ENCODE data around the gene MTMR1.

The MTMR1 gene

GRCh38 chrX:150692831-150693724, at the start of gene MTMR1:
Gene MTMR1 (plus strand): TSS chrX:150693396. CDS start chrX:150693531, 135 bp downstream.
- FAIRE-seq: no peak

GRCh38 chrX:150643958-150644357, 49.2 kb upstream of the MTMR1 start:
- FAIRE-seq: no peak

GRCh38 chrX:150644422-150644821, 48.8 kb upstream of the MTMR1 start:
- FAIRE-seq: no peak

GRCh38 chrX:150647331-150647730, 45.9 kb upstream of the MTMR1 start:
- FAIRE-seq: no peak

DNA sequence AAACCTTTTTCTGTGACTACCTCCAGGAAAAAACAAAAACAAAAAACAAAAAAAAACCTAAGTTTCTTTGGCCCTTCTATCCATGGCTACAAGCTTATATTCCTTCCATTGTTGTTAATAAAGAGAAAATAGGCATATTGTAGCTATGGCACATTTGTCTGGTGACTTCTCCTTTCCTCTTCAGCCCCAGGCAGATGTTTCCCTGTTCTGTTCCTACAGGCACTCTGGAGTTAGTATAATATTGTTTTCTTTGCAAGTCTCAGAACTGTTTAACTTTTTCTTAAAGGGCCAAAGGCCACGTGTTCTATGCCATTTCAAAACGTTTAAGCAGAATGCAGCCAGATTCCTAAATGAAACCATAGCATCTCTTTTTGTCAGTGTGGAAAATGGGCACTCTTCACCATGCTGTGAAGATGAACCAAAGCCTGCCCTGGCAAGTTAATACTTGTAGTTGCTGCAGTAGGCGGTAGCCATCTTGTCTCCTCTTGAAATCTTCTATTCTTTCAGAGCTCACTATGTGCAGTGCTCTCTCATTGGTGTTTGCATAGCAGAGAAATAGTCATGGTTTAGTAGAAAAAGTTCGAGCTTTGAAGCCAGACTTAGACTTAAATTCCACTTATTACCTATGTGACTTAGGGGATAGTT, 44.8 kb upstream of the MTMR1 start:
- FAIRE-seq: no peak

DNA sequence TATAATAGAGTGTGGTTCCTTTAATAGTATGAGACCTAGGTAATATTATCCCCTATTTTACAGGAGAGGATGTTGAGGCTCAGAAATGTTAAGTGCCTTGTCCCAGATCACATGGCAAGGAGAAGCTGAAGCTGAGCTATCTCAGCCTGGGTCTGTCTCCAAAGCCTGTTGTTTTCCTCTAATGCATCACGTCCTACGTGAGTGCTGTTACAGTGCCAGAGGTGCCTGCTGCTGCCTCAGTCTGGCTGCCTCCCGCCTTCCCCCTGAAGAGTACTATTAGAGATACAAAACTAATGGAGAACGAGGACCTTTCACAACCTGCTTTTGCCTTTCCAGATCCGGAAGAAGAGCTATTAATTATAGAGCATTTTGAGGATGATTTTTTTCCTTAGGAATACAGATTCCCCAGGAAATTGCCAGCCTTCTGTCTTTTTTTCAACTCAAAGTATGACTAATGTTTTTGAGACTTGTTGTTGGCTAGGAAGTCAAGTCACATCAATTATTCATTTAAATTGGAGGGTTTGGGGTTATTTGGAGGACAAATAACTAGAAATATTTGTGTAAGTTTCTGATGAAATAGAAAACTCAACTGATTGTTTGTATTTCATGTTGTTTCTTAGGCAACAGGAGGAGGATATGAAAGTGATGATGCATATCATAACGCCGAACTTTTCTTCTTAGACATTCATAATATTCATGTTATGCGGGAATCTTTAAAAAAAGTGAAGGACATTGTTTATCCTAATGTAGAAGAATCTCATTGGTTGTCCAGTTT, 43.9 kb upstream of the MTMR1 start:
- no peak for FAIRE-seq

DNA sequence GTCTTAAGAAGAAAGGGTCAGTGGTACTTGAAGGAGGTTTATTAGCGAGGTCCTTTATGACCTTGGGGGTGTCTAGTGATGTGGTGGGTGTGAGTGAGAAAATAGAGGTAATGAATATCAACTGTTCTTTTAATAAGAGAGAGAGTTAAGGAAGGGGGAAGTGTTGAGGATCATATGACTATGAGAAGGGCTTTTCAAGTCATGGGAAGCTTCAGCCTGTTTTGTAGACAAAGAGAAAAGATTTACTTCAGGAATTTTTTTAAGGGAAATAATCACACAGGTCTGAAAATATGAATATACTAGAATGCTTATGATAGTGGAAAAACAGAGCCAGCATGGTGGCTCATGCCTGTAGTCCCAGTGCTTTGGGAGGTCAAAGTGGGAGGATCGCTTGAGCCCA, 41.3 kb upstream of the MTMR1 start:
- no peak for FAIRE-seq

DNA sequence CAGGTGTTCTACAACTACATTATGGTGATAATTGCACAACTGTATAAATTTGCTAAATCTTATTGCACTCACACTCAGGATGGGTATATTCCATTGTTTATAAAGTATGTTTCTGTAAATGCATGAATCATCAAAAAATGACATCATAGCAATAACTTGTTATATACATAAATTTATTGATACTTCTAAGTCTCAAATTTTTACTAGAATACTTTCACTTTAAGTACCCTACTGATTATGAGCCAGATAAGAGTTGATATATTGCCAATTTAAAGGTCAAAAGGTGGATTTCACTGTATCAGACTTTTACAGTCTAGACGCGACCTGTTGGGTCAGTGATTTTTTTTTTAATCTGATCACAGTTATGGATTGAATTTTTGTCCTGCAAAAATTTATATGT, 37.4 kb upstream of the MTMR1 start:
- no peak for FAIRE-seq

DNA sequence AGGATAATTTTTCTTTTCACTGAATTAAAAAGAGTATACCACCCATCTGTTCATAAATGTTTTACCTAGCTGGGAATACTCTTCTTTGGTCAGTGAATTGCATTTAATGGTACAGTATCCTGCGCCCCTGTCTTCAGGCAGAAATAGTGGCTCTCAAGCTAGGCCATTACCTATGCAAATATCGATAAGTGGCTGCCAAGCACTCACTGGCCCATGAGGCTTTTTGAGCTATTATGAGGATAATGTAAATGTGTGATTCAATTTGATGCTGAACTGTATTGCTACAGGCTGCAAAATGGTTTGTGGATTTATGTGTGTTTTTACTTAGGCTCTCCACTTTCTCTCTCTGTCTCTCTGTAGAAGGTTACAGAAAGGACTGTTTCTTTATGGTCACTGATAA, 30.1 kb upstream of the MTMR1 start:
- no peak for FAIRE-seq

GRCh38 chrX:150664290-150664689, 28.9 kb upstream of the MTMR1 start:
- FAIRE-seq: no peak

GRCh38 chrX:150676221-150676620, 17.0 kb upstream of the MTMR1 start:
- no peak for FAIRE-seq

GRCh38 chrX:150680974-150681373, 12.2 kb upstream of the MTMR1 start:
- no peak for FAIRE-seq

GRCh38 chrX:150683112-150683511, 10.1 kb upstream of the MTMR1 start:
- FAIRE-seq: no peak

GRCh38 chrX:150683536-150684146, 9.6 kb upstream of the MTMR1 start:
- no peak for FAIRE-seq

DNA sequence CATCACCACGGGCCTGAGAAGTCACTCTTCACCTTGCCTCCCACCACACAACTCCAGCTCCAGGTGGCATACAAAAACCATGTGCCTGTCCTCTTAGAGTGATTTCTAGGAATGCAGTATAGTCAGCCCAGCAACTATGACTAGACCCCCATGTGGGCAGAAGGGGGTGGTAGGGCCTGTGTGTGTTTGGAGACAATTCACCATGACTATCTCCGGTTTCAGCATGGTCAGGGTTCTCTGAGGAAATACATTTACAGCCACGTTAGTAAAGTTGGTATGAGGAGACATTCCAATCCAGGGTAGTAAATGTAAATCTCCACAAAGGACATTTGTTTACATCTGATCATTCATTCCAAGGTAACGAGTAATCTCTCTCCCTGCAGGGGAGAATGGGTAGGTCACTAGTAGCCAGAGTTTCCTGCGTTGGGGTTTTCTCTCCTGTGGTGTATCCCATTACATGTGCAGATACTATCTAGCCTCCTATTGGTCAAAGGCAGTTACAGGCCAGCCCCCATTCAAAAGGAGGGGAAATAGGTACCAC, 4.2 kb upstream of the MTMR1 start:
- no peak for FAIRE-seq

DNA sequence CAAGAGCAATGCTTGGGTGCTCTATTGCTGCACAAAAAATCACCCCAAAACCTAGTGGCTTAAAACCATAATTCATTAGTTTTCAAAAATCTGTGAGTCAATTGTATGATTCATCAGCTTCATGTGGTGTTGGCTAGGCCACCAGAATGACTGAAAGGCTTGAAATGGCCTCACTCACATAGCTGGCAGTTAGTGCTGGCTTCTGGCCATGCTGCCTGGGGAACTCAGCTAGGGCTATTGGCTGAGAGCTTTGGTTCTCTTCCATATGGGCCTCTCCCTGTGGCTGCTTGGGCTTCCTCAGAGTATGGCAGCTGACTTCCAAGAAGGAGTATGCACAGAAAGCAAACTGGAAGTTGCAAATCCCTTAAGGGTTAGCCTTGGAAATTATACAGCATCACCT, 3.1 kb upstream of the MTMR1 start:
- FAIRE-seq: no peak

GRCh38 chrX:150692296-150692695, 900 bp upstream of the MTMR1 start:
- FAIRE-seq: no peak

GRCh38 chrX:150693725-150694574, 754 bp downstream of the MTMR1 start:
- no peak for FAIRE-seq

DNA sequence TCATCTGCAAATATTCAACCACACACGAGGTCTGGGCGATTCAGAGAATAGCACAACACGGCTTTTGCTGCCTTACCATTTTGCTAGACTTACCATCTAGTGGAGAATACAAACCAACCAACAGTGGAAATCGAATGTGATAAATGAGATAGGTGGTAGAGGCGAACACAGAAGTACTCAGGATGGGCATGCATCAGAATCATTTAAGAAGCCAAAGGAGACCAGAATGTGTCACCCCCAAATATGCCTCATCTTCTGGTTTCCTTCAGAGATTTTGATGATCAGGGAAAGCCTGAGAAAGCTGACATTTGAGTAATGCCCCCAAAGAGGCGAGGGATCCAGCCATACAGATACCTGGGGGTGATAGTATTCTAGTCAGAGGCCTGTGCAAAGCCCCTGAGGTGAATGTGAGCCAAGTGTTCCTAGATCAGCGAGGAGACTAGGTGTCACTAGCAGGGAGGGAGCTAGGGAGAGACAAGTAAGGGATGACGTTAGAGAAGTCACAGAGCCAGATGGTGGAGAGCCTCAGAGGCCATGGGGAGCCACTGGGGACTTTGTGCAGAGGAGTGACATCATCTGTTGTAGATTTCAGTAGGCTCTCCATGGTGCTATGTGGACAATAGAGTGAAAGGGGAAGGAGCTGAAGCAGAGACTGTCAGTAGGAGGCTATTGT, 1.7 kb downstream of the MTMR1 start:
- FAIRE-seq: no peak

- no peak for FAIRE-seq
Observed at GRCh38 chrX:150696331-150696730, 3.1 kb downstream of the MTMR1 start.

DNA sequence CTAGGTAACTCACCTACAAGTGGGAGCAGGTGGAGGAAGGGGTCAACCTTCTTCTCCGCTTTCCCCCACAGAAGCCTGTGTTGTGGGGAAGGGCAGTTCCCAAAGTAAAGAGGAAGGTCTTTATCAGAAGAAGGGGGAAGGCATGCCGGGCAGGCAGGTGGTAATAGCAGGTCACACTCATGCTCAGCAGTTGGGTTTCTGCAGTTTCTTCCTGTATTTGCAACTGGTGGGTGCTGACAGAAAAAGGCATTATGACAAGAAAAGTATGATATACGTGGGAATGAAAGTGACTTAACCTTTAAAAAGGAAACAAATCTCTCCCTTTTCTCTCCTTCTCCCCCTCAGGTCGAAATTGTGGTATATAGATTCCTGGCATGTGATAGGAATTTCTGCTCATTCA, 3.7 kb downstream of the MTMR1 start:
- no peak for FAIRE-seq
